Stimulated activated naive CD4-positive, alpha-beta T cell treated with Interleukin-2 at 50 U/mL for 16 hours (primary cell): Measurements from ENCODE around the gene ABL2.
A peak's percentile ranks its signal among the peaks of the same experiment; 100 is the strongest.
"Not testable (repeated sequence)": the region's sequence is repeated elsewhere in the genome, so short reads cannot be mapped to it uniquely, and the experiment has no call there.

Source experiments
- DNase-seq: peaks from one replicate; lab custom pipeline; 2025; lab: John Stamatoyannopoulos, UW

The ABL2 gene

DNA sequence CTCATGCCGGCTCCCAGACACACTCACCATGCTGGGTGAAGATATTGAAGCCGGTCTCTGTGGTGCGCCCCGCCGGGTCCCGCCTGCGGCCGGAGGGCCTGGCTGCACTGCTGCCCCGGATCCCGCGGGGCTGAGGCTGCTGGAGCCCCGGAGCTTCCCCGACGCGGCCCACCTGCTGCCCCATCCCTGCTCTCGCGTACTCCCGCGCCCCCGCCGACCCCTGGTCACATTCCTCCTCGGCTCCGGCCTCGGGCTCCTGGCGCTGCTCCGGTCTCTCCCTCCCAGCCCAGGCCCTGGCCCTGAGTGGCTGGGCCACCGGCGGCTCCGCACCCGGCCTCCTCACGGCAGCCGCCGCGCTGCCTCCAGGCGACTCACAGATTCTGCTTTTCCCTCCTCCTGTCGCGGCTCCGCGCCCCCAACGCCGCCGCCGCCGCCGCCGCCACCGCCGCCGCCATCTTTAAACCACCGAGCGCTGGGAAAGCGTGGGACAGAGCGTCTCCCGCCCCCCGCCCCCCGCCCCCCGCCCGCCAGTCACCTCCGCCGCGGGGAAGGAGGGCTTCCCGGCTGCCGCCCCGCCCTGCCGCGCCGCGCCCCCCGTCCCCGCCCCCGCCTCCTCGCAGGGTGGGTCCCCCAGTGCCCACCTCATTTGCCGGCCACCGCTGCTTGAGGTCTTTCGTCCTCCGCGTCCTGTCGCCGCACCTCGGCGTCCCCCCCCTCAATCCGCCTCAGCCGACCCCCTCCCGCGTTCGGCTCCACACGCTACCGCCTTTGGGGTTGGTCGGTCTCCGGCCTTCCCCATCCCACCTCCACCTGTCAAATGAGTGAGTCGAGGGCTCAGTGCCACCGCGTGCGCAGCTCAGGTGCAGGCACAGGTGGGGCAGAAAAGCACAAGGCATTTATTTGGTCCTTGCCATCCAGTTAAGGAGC, at the start of gene ABL2:
Gene ABL2 (minus strand): TSS at position 464 of the 927 bp plus-strand sequence. CDS start 280 bp downstream, at position 184.
- peak; percentile 51 for DNase-seq

GRCh38 chr1:179278920-179279319, 49.4 kb upstream of the ABL2 start:
- DNase-seq: no peak

DNA sequence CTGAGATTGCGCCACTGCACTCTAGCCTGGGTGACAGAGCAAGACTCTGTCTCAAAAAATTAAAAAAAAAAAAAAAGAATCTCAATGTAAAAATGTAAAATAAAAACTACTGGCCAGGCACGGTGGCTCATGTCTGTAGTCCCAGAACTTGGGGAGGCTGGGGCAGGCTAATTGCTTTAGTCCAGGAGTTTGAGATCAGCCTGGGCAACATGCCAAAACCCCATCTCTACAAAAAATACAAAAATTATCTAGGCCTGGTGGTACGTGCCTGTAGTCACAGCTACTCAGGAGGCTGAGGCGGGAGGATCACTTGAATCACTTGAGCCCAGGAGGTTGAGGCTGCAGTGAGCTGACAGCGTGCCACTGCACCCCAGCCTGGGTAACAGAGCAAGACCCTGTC, 44.9 kb upstream of the ABL2 start:
- not testable (repeated sequence) for DNase-seq

GRCh38 chr1:179269071-179269470, 39.6 kb upstream of the ABL2 start:
- DNase-seq: no peak

DNA sequence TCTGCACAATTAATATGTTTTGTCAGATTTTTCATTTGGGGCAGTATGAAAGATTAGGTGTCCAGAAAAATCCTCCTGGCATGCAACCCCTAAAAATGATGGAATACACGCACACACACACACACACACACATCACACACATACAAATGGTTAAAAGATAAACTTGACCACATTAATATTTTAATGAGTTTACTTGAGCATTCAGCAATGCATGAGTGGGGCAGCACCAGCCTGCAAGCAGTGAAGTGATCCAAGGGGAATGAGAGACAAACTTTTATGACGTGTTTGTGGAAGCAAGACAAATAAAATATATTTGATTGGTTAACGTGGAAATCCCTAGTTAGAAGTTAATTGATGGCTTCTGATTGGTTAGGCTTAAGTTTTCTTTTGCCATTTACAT, 35.0 kb upstream of the ABL2 start:
- no peak for DNase-seq

- DNase-seq: no peak
Measured at GRCh38 chr1:179263121-179263520, 33.6 kb upstream of the ABL2 start.

GRCh38 chr1:179262183-179262582, 32.7 kb upstream of the ABL2 start:
- DNase-seq: no peak

DNA sequence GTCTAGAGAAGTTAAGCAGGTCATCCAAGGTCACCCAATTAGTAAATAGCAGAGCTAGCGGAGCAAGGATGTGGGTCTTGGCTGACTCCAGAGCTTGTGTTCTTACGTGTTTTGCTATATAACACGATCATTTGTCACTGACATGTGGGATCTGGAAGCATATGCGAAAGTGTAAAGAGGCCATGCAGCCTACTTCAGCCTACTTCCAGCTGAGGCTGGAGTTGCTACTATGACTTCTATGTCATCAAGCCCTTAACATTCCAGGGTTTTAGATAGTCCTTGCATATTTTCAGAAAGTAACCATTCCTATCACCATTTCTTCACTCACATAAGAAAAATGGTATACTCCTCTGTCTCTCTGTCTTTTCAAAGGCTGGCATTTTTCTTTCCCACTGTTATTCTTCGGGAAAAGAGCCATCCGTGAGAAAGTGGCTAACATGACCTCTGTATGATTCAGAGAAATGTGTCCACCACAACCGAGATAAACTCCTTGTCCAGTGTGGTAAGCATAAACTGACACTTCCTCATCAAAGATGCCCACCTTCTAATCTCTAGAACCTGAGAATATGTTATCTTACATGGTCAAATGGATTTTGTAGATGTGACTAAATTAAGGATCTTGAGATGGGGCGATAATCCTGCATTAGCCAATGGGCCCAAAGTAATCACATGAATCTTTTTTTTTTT, 24.0 kb upstream of the ABL2 start:
- DNase-seq: no peak

DNA sequence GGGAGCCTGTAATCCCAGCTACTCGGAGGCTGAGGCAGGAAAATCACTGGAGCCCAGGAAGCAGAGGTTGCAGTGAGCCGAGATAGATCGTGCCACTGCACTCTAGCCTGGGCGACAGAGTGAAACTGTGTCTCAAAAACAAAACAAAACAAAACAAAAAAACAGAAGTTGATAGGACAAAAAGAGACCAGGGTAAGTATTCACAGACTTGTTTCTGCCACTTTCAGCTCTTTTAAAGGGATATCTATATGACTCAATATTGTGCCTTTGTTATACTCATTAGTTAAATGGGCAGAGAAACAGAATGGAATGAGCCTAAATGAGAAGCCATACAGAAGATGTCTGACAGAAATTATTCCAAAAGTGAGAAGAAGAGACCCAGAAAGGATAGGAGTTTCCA, 23.1 kb upstream of the ABL2 start:
- no peak for DNase-seq

DNA sequence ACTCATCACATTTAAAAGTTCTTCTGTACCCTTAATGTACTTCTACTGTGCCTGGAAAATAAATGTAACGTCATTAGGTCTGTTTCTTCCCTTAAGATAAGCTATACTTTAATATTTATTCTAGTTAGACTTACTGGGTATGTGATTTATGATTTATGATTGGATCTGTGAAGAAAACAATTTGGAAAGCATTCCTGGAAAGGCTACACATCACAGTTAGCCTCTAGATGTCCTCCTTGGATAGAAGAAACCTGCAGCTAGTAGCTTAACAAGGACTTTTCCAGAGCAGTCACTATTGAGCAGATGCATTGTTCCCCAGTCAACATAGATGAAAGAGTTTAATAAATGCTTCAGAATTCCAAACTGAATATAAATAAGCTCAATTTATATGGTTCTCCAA, 22.2 kb upstream of the ABL2 start:
- no peak for DNase-seq

GRCh38 chr1:179247923-179248322, 18.4 kb upstream of the ABL2 start:
- no peak for DNase-seq

DNA sequence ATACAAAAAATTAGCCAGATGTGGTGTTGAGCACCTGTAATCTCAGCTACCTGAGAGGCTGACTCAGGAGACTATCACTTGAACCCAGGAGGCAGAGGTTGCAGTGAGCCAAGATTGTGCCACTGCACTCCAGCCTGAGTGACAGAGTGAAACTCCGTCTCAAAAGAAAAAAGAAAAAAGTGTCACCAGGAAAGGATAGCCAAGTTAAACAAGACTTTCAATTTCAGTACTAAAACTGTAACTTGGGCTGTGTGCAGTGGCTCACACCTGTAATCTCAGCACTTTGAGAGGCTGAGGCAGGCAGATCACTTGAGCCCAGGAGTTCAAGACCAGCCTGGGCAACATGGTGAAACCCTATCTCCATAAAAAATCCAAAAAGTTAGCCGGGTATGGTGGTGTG, 15.9 kb upstream of the ABL2 start:
- DNase-seq: not testable (repeated sequence)

DNA sequence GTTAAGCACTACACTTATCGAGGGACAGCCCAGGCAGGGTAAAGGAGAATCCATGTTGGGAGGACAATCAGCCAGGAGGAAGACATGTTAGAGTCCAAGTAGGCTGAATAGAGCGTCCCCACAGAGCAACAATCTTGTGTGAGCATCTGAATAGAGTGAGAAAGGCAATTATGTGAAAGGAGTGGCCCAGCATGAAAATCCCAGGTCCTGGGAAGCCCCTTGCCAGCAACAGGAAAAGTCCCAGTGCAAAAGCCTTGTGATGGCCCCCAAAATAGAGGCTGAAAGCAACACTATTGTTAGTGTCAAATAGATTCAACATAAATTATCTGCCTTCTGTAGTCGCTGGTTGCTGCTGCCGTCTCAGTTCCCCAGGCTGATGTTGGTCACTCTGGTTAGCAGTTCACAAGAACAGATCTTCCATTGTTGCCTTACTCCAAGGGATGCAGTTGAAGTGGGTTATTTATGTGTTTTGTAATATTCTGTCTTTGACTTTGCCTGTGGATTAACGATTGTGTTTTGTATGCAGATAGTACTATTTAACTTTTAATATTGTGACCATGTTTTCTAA, 12.1 kb upstream of the ABL2 start:
- no peak for DNase-seq

GRCh38 chr1:179237222-179237621, 7.7 kb upstream of the ABL2 start:
- no peak for DNase-seq

- DNase-seq: no peak
Measured at GRCh38 chr1:179234863-179235262, 5.4 kb upstream of the ABL2 start.

GRCh38 chr1:179231923-179232322, 2.4 kb upstream of the ABL2 start:
- DNase-seq: no peak

DNA sequence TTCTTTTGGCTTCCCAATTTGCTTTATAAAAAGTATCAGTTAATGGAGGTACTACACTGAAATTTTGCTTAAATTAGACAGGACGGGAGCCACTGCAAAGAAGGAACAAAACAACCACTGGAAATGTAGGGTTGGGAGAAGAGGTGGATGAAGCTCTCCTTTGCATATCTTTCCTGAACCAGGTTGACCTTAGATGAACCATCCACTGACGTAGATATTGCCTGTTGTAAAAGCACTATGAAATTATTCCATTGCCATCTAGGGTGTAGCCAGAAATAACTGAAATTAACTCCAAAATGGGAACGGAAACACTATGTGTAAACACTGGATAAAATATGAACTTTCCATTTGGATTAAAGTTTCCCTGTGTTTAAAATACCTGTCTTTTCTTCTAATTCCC, 1.2 kb upstream of the ABL2 start:
- no peak for DNase-seq

DNA sequence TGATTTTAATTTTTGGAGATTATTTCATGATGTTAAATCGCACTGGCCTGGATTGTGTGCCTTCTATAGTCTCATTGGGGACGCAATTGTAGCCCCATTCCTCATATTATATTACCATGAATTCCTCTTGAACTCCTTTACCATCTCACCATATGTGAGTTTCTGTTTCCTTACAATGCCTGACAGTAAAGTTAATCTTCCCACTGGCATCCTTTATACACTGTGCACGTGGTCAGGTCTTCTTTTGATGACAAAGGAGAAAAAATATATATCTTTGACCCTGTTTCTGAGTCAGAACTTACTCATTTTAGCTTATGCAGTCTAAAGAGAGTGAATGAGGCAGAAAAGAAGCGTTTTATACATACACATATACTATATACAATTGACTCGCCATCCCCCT, 774 bp upstream of the ABL2 start:
- DNase-seq: no peak

DNA sequence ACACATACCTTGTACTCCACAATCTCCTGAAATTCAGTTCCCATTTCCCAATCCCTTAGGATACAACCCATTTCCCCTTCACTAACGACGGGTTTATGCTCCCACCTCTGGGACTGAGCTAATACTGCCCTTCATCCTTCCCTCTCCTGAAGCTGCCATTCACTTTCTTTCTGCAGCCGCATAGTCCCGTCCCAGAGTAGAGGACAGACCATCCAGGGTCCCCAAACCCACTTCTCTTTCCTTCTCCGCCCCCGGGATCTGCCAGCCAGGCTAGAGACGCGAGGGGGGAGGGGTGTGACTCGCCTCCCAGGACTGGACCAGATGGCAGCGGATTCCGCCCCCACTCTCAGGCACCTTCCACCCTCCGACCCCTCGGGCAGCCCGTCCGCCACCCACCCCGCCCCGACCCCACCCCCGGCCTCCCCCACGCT, 679 bp downstream of the ABL2 start:
- DNase-seq: peak; percentile 16

DNA sequence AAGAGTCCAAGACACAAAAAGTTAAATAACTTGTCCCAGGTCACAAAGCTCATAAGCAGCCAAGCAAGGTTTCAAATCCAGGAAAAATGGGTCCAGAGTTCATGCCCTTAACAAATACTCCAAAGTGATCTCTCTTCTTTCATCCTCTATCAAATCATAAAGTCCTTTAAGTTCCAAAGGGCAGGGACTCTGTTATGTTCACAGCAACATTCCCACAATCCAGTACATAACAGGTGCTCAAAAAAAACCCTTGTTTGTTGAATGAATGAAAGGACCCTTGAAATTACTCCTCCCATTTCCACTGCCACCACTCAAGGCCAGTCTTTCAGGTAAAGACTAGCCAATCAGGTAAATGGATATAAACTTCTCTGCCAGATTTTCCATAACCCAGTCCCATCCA, 2.7 kb downstream of the ABL2 start:
- no peak for DNase-seq

DNA sequence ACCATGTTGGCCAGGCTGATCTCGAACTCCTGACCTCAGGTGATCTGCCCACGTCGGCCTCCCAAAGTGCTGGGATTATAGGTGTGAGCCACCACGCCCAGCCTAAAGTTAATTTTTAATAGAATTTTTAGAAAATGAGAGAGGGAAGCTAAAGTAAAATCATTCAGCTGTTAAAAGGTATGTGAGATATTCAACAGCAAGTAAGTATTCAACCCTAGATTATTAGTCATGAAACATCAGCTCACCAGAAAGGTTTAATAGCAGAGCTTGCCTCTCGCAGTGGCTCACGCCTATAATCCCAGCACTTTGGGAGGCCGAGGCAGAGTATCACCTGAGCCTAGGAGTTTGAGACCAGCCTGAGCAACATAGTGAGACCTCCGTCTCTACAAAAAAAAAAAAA, 5.0 kb downstream of the ABL2 start:
- not testable (repeated sequence) for DNase-seq

DNA sequence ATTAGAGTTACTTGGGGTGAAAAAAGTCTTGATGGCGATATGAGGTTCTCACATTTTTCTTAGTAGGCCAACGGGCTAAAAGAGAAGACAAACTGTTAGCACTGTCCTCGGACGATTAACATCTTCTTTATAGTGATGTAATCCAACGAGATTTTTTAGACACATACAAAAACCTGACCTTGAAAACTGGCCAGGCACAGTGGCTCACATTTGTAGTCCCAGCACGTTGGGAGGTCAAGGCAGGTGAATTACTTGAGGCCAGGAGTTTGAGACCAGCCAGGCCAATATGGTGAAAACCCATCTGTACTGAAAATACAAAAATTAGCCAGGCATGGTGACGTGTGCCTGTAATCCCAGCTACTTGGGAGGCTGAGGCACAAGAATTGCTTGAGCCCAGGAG, 8.4 kb downstream of the ABL2 start:
- not testable (repeated sequence) for DNase-seq

GRCh38 chr1:179217943-179218507, 11.5 kb downstream of the ABL2 start:
- DNase-seq: no peak
